Measurements from ENCODE around the gene ZCCHC9.

DNA sequence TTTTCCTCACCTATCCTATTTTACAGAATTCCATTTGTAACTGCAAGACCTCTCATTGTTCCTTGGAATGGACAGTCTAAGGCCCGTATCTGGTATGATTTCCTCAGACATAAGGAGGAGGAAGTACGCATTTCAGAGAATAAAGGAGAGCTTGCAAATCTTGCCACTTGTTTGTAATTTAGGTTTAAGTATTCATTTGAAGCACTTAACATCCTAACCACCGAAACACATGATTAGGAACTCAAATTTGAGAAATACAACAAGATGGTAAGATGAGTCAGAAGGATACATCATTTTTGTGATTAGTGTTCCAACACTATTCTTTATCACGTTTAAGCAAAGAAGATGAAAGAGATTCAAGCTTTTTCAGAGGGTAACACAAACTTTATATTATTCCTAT lies 3.9 kb upstream of the ZCCHC9 start:
- TF ChIP-seq, protein P1, sequence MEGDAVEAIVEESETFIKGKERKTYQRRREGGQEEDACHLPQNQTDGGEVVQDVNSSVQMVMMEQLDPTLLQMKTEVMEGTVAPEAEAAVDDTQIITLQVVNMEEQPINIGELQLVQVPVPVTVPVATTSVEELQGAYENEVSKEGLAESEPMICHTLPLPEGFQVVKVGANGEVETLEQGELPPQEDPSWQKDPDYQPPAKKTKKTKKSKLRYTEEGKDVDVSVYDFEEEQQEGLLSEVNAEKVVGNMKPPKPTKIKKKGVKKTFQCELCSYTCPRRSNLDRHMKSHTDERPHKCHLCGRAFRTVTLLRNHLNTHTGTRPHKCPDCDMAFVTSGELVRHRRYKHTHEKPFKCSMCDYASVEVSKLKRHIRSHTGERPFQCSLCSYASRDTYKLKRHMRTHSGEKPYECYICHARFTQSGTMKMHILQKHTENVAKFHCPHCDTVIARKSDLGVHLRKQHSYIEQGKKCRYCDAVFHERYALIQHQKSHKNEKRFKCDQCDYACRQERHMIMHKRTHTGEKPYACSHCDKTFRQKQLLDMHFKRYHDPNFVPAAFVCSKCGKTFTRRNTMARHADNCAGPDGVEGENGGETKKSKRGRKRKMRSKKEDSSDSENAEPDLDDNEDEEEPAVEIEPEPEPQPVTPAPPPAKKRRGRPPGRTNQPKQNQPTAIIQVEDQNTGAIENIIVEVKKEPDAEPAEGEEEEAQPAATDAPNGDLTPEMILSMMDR (IDR thresholded peaks at IDR 0.05), result no peak
- no peak for TF ChIP-seq POLR2A (IDR thresholded peaks at IDR 0.05)

Measured in right lobe of liver (tissue), 4 donors.